Ramos (cell line): Measurements from ENCODE around the gene NXPE4.
"Not testable (repeated sequence)": the region's sequence is repeated elsewhere in the genome, so short reads cannot be mapped to it uniquely, and the experiment has no call there.

Experiments
- in situ Hi-C: fragments of 300-500 bp; cut with MboI; formaldehyde crosslinking; loops from one replicate; pipeline ENCODE4 v1.14.3; 2022; ENCODE audit warnings: low sequenced_read_pairs; ENCODE audit not compliant: unreplicated experiment

The NXPE4 gene

GRCh38 chr11:114595571-114595970 lies at the start of gene NXPE4:
Gene NXPE4, minus strand, starts transcription at chr11:114595786. Its CDS starts 1,027 bp downstream, at chr11:114594759.
- in situ Hi-C loops, result loop anchor here (25.0 kb wide), 1 partner anchor 258 kb away; no protein-coding TSS in a partner anchor

DNA sequence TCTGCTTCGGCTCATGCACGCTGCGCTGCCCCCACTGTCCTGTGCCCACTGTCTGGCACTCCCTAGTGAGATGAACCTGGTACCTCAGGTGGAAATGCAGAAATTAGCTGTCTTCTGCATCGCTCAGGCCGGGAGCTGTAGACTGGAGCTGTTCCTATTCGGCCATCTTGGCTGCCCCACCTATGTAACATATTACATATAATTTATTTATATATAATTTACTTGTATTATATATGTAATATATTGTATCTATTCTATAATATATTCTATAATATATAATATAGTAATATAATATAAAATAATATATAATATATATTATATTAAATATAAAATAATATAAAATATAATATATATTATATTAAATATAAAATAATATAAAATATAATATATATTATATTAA lies 43.9 kb upstream of the NXPE4 start:
- in situ Hi-C loops, result not testable (repeated sequence)

- in situ Hi-C loops, result not testable (repeated sequence)
Measured at GRCh38 chr11:114631445-114631965, 35.9 kb upstream of the NXPE4 start.

- in situ Hi-C loops, result no loop called here
Measured at GRCh38 chr11:114625294-114625693, 29.7 kb upstream of the NXPE4 start.

DNA sequence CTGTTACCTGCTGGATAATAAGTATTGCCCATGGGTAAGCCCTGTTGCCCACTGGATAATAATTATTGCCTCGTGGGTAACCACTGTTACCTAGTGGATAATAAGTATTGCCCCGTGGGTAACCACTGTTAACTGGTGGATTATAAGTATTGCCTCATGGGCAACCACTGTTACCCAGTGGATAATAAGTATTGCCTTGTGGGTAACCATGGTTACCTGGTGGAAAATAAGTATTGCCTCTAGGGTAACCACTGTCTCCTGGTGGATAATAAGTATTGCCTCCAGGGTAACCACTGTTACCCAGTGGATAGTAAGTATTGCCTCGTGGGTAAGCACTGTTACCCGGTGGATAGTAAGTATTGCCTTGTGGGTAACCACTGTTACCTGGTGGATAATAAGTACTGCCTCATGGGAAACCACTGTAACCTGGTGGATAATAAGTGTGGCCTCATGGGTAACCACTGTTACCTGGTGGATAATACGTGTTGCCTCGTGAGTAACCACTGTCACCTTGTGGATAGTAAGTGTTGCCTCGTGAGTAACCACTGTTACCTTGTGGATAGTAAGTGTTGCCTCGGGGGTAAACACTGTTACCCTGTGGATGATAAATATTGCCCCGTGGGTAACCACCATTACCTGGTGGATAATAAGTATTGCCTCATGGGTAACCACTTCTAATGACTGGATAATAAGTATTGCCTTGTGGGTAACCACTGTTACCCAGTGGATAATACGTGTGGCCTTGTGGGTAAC lies 29.0 kb upstream of the NXPE4 start:
- in situ Hi-C loops, result no loop called here

DNA sequence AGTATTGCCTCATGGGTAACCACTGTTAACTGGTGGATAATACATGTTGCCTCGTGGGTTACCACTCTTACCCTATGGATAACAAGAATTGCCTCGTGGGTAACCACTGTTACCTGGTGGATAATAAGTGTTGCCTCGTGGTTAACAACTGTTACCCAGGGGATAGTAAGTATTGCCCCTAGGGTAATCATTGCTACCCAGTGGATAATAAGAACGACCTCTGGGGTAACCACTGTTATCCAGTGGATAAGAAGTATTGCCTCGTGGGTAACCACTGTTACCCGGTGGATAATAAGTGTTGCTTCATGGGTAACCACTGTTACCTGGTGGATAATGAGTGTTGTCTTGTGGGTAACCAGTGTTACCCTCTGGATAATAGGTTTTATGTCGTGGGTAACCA lies 28.1 kb upstream of the NXPE4 start:
- in situ Hi-C loops, result no loop called here

- in situ Hi-C loops, result no loop called here
Measured at GRCh38 chr11:114622858-114623257, 27.3 kb upstream of the NXPE4 start.

DNA sequence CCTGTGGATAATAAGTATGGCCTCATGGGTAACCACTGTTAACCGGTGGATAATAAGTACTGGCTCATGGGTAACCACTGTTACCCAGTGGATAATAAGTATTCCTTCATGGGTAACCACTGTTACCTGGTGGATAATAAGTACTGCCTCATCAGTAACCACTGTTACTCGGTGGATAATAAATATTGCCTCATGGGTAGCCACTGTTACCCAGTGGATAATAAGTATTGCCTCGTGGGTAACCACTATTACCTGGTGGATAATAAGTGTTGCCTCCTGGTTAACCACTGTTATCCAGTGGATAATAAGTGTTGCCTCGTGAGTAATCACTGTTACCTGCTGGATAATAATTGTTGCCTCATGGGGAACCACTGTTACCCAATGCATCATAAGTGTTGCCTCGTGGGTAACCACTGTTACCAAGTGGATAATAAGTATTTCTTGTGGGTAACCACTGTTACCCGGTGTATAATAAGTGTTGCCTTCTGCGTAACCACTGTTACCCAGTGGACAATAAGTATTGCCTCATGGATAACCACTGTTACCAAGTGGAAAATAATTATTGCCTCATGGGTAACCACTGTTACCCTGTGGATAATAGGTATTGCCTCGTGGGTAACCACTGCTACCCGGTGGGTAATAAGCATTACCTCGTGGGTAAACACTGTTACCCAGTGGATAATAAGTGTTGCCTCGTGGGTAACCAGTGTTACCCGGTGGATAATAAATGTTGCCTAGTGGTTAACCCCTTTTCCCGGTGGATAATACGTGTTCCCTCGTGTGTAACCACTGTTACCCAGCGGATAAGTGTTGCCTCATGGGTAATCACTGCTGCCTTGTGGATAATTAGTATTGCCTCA lies 26.6 kb upstream of the NXPE4 start:
- in situ Hi-C loops, result no loop called here

DNA sequence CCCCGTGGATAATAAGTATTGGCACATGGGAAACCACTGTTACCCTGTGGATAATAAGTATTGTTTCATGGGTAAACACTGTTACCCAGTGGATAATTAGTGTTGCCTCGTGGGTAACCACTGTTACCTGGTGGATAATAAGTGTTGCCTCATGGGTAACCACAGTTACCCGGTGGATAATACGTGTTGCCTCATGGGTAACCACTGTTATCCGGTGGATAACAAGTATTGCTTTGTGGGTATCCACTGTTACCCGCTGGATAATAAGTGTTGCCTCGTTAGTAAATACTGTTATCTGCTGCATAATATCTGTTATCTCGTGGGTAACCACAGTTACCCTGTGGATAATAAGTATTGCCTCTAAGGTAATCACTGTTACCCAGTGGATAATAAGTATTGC lies 25.5 kb upstream of the NXPE4 start:
- in situ Hi-C loops, result no loop called here

GRCh38 chr11:114619659-114620173 lies 24.1 kb upstream of the NXPE4 start:
- in situ Hi-C loops, result no loop called here

GRCh38 chr11:114618139-114618538 lies 22.6 kb upstream of the NXPE4 start:
- in situ Hi-C loops, result no loop called here

- in situ Hi-C loops, result no loop called here
Measured at GRCh38 chr11:114617157-114618124, 21.9 kb upstream of the NXPE4 start.

DNA sequence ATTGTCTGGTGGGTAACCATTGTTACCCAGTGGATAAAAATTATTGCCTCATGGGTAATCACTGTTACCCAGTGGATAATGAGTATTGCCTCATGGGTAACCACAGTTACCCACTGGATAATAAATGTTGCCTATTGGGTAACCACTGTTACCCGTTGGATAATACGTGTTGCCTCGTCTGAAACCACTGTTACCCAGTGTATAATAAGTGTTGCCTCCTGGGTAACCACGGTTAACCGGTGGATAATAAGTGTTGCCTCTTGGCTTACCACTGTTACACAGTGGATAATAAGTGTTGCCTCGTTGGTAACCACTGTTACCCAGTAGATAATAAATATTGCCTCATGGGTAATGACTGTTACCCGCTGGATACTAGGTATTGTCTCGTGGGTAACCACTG lies 20.9 kb upstream of the NXPE4 start:
- in situ Hi-C loops, result no loop called here

- in situ Hi-C loops, result no loop called here
Measured at GRCh38 chr11:114615448-114616361, 20.1 kb upstream of the NXPE4 start.

- in situ Hi-C loops, result no loop called here
Measured at GRCh38 chr11:114614127-114614720, 18.6 kb upstream of the NXPE4 start.

GRCh38 chr11:114613094-114613493 lies 17.5 kb upstream of the NXPE4 start:
- in situ Hi-C loops, result not testable (repeated sequence)

GRCh38 chr11:114612686-114613085 lies 17.1 kb upstream of the NXPE4 start:
- in situ Hi-C loops, result no loop called here

DNA sequence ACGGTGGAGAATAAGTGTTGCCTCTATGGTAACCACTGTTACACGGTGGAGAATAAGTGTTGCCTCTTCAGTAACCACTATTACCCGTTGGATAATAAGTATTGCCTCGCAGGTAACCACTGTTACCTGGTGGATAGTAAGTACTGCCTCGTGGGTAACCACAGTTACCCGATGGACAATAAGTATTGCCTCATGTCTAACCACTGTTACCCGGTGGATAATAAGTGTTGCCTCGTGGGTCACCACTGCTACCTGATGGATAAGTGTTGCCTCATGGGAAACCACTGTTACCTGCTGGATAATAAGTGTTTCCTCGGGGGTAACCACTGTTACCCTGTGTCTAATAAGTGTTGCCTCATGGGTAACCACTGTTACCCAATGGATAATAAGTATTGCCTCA lies 16.6 kb upstream of the NXPE4 start:
- in situ Hi-C loops, result not testable (repeated sequence)
